ENCODE data around the gene DNAJC3.
"Not testable (repeated sequence)": the region's sequence is repeated elsewhere in the genome, so short reads cannot be mapped to it uniquely, and the experiment has no call there.

DNAJC3 gene

DNA sequence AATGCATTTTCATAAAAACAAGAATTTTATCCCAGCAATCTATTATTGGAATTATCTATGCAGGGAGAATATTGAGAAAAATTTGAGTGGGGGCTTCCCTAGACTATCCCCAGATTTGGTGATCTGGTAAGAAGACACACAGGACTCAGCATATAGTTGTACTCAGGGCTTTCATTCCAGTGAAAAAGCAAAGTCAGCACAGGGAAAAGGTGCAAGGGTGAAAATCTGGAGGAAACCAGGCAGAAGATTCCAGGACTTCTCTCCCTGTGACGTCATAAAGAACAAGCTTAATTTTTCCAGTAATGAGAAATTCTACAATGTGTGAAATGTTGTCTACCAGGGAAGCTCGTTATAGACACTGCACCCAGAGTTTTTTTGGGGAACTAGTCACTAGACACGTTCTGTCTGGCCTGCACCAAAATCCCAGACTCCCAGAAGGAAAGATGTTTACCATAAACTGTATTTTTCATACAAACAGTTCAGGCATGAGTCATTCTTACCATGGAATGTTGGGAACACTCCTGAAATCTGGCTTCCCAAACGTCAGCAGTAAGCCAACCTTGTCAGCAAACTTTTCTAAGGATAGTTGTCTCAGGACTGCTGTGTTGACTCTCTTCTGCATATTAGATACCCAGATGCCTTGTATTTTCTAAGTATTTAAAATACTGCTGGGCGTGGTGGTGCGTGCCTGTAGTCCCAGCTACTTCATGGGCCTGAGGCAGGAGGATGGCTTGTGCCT lies 107.4 kb downstream of the DNAJC3 start:
- no peak for DNase-seq

DNA sequence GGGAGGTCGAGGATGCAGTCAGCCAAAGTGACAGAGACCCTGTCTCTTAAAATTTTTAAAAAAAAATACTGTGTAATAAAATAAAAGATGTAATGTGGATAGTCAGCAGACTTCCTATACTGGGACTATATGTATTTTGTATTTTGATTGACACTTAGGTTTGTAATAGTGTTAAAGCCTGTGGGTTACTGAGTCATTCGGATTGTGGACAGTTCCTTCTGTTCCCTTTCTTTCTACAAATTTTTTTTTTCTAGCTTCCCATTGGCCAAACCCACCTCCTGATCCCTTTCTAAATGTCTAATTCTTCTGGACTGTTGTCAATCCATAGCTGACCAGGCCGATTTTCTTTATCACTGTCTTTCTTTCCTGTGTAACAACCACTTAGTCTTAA lies 108.0 kb downstream of the DNAJC3 start:
- DNase-seq, result no peak

DNA sequence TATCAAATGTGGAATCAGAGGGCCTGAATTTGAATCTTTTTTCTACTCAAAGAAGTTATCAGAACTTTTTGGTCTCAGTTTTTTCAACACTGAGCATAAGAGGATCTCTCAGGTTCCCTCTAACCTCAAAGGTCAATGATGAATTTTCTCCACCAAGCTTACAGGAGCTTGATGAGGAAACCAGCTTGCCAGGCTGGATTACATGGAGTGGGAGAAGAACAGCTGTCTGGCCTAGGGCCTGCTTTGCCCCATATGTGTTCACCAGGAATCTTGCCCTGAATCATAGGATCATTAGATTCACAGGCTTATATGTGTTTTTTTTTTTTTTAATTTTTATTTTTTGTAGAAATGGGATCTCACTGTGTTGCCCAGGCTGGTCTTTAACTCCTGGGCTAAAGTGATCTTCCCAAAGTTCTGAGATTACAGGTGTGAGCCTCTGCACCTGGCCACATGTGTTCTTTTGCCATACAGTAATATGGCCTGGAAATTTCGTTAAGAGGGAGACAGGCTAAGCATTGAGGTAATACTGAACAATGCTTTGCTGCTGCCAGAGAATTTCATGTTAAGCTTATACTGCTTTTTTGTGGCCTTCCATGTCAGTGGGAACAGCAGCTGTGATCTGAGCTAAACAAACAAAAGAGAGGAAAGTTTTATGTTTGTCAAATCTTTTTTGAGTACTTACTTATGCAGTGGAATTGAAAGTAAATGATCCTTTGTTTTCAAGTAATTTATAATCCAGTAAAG lies 110.6 kb downstream of the DNAJC3 start:
- DNase-seq, result no peak

GRCh38 chr13:95788100-95788463 lies 111.1 kb downstream of the DNAJC3 start:
- no peak for DNase-seq

GRCh38 chr13:95789315-95789714 lies 112.4 kb downstream of the DNAJC3 start:
- not testable (repeated sequence) for DNase-seq

GRCh38 chr13:95791084-95791722 lies 114.3 kb downstream of the DNAJC3 start:
- no peak for DNase-seq

DNA sequence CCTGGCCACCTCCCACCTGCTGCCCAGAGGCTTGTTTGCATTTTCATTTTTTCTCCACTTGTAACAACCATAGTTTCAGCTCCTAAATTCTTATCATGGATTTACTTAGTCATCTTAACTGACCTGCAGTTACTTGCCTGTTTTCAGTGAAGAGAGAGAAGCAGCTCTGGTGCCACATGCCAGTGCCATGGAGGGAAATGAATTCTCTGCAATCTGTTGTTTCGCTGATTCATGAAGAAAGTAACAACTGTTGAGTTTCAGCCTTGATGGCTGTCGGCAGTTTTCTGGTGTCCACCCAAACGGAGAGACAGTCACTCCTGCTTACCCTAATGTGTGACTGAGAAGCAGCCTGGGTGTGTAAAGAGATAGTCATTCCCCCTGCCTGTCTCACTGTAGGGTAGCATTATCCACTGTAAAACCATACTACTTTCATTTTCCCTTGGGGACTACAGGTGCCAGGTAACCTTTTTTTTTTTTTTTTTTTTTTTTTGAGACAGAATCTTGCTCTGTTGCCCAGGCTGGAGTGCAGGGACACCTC lies 116.1 kb downstream of the DNAJC3 start:
- DNase-seq, result no peak

GRCh38 chr13:95793781-95794180 lies 116.8 kb downstream of the DNAJC3 start:
- DNase-seq, result no peak

- no peak for DNase-seq
These were observed 120.1 kb downstream of the DNAJC3 start for GRCh38 chr13:95797016-95797415.

- DNase-seq, result no peak
These were observed 123.5 kb downstream of the DNAJC3 start for GRCh38 chr13:95800436-95800835.

DNA sequence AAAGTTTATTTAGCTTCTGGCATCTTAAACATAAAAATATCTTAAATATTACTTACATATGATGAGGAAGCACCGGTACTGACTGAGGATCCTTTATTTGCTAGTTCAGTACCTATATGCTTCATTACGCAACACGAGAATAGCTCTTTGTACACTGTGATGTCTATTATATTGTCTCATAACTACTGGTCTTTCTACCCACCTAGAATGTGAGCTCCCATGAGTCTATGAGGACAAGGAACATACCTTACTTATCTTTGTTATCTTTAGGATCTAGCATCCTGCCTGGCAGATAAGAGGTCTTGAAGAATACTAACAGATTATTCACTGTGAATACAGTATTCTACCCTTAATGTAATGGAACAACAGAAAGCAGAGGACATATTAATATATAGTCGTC lies 124.9 kb downstream of the DNAJC3 start:
- no peak for DNase-seq

DNA sequence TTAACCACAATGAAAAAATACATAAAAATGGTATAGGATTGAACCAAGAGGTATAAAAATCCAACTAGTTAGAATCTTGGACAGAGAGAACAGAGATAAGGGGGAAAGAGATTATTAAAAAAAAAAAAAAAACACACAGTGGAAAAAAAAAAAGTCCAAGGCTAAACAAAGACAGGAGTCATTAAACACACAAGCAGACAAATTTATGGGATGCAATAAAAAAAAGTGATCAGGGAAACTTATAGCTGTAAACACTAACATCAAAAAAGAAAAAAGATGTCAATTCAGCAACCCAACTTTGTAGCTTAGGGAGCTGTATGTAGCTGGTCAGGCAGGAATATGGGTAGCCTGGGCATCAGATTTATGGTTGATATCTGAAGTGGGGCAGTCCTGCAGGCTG lies 129.0 kb downstream of the DNAJC3 start:
- DNase-seq, result no peak

- DNase-seq, result no peak
These were observed 132.5 kb downstream of the DNAJC3 start for GRCh38 chr13:95809429-95809828.

- DNase-seq, result no peak
These were observed 136.2 kb downstream of the DNAJC3 start for GRCh38 chr13:95813139-95813538.

DNA sequence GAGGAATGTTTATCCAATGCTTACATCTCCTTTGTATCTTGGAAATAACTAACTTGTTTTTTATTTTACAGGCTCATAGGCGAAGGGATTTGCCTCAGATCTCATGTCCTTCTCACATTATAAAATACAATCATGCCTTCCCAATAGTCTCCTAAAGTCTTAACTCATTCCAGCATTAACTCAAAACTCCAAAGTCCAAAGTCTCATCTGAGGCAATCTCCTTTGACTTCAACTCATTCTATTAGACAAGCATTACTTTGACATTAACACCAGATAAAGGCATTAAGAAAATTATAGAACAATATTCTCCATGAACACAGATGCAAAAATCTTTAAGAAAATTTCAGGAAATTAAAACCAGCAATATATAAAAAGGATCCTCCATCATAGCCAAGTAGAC lies 137.6 kb downstream of the DNAJC3 start:
- no peak for DNase-seq

DNA sequence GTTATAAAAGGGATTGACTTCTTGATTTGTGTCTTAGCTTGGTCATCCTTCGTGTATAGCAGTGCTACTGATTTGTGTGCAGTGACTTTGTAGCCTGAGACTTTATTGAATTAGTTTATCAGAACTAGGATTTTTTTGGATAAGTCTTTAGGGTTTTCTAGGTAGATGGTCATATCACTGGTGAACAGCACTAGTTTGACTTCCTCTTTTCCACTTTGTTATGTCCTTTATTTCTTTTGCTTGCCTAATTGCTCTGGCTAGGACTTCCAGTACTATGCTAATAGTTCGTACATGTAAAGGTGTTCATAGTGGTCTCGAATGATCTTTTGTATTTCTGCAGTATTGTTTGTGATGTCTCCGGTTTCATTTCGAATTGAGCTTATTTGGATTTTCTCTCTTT lies 145.4 kb downstream of the DNAJC3 start:
- DNase-seq, result no peak

DNA sequence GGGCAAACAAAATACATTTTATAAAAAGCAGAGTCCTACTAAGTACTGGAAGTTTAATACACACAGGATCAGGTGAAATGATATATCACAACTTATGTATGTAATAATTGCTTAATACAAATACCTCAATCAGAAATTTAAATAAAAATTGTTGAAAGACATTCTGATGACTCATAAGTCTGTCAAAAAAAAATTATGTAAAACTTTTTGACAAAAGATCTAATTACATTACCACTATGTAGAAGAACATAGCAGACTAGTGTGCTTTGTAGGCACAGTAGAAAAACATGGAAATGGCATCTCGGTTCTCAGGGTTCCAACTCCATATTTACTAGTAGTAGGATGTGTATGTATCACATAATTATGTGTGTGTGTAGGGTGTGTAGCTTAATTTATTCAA lies 156.2 kb downstream of the DNAJC3 start:
- DNase-seq, result no peak

DNA sequence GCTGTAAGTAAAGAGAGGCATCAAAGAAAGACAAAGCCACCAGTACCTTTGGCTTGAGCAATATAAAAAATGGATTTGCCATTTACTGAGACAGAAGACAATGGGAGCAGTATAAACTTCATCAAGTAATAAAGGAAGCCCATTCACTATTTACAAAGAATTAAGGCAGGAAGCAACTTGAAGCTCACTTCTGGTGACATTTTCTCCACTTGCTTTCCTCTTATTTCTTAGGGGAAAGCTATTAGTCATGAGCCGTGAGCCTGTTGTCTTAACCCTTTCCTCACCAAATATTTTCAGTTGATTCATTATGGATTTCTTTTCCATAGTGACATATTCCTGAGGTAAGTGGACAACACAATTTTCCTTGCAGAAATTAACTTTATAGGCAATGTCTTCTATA lies 156.8 kb downstream of the DNAJC3 start:
- no peak for DNase-seq

DNA sequence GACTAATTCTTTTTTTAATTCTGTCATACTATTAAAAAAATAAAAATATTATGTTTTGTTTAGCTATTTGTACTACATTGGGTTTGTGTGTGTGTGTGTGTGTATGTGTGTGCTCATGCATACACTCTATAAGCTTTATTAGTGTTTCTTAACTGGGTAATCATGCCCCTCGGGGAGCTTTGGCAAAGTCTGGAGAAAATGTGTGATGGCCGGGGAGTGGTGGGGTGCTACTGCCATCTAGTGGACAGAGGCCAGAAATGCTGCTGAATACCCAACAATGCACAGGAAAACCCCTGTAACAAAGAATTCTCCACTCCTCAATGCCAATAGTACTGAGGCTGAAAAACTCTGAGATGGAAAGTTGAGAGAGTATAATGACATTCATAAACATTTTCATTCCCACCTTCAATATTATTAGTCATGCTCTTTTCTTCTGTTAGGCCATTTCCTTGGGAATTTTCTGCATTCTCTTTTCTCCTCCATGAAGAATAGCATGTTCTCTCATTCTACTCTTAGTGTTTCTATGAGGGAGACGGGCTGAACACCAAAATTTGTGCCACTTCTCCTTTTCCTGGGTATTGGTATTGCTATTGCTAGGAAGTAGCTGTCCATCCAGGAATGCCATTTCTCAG lies 157.3 kb downstream of the DNAJC3 start:
- DNase-seq, result peak; percentile 50

DNA sequence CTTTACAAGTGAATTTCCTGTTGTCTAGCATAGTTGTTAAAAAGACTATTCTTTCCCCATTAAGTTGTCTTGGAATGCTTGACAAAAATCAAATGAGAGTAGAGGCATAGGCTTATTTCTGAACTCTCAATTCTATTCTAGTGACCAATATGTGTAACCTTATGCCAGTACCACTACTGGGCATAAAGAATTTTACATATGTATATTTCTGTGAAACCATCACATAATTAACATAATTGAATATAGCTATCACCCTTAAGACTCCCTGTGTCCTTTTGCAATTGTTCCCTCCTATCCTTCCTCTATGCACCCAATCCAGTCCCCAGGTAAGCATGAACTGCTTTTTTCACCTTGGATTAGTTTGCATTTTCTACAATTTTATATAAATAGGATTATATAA lies 165.0 kb downstream of the DNAJC3 start:
- no peak for DNase-seq

DNA sequence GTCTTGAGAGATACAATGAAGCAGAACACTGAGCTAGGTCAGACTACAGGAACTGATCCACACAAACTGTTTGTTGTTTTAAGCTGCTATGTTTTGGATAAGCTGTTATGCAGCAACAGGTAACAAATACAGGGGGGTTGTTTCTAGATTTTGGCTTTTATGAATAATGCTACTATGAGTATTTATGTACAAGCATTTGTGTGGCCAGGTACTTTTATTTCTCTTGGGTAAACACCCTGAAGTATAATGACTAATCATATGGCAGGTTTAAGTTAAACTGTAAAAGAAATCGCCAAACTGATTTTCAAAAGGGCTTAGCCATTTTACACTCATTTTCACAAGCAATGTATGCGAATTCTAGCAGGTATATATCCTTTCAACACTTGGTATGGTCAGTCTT lies 166.0 kb downstream of the DNAJC3 start:
- no peak for DNase-seq
